ENCODE data around the gene SENP2. TPM values are rescaled to one million over a fixed set of nuclear protein-coding genes. Genes with fewer than 3 reads are reported as not detected.
"Not testable (repeated sequence)": the region's sequence is repeated elsewhere in the genome, so short reads cannot be mapped to it uniquely, and the experiment has no call there.

Gene SENP2
- polyA plus RNA-seq, 4 donors = 10.7 to 39.5 (median 12.1) TPM

DNA sequence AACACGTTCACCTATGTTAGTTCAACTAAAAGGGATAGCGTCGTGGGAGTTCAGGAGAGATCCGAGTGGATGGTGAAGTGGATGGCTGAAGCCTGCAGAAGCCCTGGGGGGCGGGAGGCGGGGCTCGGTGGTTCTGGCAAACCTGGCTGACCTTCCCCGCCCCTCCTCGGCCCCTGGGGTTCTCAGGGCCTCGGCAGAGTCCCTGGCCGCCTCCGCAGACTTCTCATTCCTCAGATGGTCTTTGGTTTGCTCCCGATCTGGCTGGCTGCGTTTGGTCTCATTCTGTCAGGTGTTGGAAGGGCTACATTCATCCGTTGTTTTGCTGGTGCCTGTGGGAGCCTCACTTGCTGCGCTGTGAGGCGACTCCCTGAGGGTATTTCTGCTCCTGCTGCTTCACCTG, 59.1 kb downstream of the SENP2 start:
- H3K9me3 ChIP-seq (ENCODE audit: control insufficient read depth in 2 of 2, insufficient read depth in 1 of 2, low read depth in 1 of 2, low read length in 1 of 2); FAIRE-seq; H3K4me3 ChIP-seq (ENCODE audit: low read depth in 1 of 3, low read length in 3 of 3); H3K27ac ChIP-seq (ENCODE audit: low read depth in 1 of 3, low read length in 2 of 3); H3K27me3 ChIP-seq (ENCODE audit: control insufficient read depth in 3 of 3, insufficient read depth in 3 of 3, low read length in 3 of 3); DNase-seq; H3K4me1 ChIP-seq (ENCODE audit: control insufficient read depth in 3 of 3, insufficient read depth in 2 of 3, low read depth in 1 of 3, low read length in 2 of 3): not testable (repeated sequence)
- peaks cover 0 to 68% (median 5%) of the 10 kb centered on the region in 3 donors for H3K36me3 ChIP-seq (ENCODE audit: control insufficient read depth in 3 of 3, insufficient read depth in 2 of 3, low read depth in 1 of 3, low read length in 3 of 3)
- WGBS, 3 donors = 84 to 89% (median 84%) methylated on average over 14 to 17 of the region's 17 CpGs

DNA sequence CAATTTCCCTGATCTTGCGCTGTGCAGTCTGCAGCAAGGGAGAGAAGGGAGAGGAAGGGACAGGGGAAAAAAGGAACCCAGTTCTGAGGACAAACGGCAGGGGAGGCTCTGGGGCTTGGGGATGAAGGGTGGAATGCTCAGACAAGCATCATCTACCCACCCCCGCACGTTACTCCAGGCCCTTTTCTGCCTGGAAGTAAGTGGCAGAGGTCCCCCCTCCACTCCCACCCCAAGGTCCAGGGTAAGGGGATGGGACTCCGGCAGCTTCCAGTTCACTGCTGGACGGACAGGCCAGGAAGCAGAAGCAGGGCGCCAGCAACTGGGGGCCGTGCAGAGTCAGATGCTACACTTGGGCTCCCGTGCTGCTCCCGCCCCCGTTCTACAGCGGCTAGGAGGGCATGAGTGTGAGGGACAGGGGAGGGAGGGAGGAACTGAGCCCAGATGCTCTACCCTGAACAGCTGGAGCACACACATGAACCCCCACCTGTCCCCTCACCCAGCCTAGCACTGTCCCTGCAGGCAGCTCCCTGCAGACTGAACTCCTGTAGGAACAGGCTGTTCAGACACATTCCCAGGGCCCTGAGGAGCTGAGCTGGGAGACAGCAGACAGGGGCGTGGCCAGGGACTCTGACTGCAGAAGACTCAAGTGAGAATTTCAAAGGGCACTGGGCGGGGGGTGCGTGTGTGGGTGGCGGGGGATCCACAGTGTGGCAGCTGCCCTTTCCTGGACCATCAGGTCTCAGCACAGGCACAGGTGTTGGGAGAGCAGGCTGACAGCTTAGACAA, 59.7 kb downstream of the SENP2 start:
- no peak overlapping the region for H3K27ac ChIP-seq (ENCODE audit: low read depth in 1 of 3, low read length in 2 of 3)
- no peak overlapping the region for H3K4me3 ChIP-seq (ENCODE audit: low read depth in 1 of 3, low read length in 3 of 3)
- no peaks in the 10 kb centered on the region for H3K27me3 ChIP-seq (ENCODE audit: control insufficient read depth in 3 of 3, insufficient read depth in 3 of 3, low read length in 3 of 3)
- peaks cover 0 to 72% (median 5%) of the 10 kb centered on the region in 3 donors for H3K36me3 ChIP-seq (ENCODE audit: control insufficient read depth in 3 of 3, insufficient read depth in 2 of 3, low read depth in 1 of 3, low read length in 3 of 3)
- FAIRE-seq = no peak
- no peaks in the 10 kb centered on the region for H3K4me1 ChIP-seq (ENCODE audit: control insufficient read depth in 3 of 3, insufficient read depth in 2 of 3, low read depth in 1 of 3, low read length in 2 of 3)
- H3K9me3 ChIP-seq (ENCODE audit: control insufficient read depth in 2 of 2, insufficient read depth in 1 of 2, low read depth in 1 of 2, low read length in 1 of 2) = no peaks in the 10 kb centered on the region
- no peak for DNase-seq
- 81 to 82% (median 81%) methylated on average over 13 to 16 of the region's 16 CpGs for WGBS, 3 donors

DNA sequence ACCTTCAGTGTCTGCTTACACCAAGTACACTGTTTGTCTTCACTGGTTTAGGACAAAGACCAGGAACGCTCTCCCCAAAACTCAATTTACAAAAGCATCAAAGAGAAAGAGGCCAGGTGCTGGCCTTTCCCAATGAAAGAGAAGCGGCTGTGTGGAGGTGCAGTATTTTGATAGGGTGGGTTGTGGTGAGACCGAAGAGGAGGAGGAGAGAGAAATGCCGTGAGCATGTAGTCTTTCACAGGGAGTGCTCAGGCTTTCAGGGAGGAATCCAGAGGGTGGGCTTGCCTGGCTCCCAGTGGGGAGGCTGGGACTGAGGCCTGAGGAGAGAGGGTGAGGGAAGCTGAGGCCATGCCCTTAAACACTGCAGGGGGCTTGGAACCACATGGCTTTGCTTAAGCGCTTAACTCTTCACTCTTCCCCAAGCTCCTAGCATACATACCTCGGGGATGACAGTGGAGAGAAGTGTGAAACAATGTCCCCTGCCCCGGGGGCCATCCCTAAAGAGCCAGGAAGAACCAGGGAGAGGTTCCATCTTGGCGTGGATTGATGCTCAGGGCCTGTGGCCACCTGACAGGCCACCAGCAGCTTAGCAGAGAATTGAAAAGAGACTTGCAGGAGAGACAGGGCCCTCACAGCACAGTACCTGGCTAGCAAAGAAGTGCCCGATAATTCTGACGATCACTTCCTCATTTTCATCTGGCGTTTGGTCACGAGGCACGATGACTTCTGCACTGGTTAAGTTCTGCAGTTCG, 60.5 kb downstream of the SENP2 start:
- DNase-seq = no peak
- Histone ChIP-seq H3K4me1 (ENCODE audit: control insufficient read depth in 3 of 3, insufficient read depth in 2 of 3, low read depth in 1 of 3, low read length in 2 of 3) (no peaks in the 10 kb centered on the region), H3K27ac (ENCODE audit: low read depth in 1 of 3, low read length in 2 of 3) (no peak overlapping the region), H3K27me3 (ENCODE audit: control insufficient read depth in 3 of 3, insufficient read depth in 3 of 3, low read length in 3 of 3) (no peaks in the 10 kb centered on the region), H3K4me3 (ENCODE audit: low read depth in 1 of 3, low read length in 3 of 3) (no peak overlapping the region), H3K9me3 (ENCODE audit: control insufficient read depth in 2 of 2, insufficient read depth in 1 of 2, low read depth in 1 of 2, low read length in 1 of 2) (no peaks in the 10 kb centered on the region), H3K36me3 (ENCODE audit: control insufficient read depth in 3 of 3, insufficient read depth in 2 of 3, low read depth in 1 of 3, low read length in 3 of 3) (peaks cover 0 to 77% (median 5%) of the 10 kb centered on the region in 3 donors)
- 77 to 84% (median 81%) methylated on average over 14 of the region's 14 CpGs for WGBS, 3 donors
- FAIRE-seq = no peak

DNA sequence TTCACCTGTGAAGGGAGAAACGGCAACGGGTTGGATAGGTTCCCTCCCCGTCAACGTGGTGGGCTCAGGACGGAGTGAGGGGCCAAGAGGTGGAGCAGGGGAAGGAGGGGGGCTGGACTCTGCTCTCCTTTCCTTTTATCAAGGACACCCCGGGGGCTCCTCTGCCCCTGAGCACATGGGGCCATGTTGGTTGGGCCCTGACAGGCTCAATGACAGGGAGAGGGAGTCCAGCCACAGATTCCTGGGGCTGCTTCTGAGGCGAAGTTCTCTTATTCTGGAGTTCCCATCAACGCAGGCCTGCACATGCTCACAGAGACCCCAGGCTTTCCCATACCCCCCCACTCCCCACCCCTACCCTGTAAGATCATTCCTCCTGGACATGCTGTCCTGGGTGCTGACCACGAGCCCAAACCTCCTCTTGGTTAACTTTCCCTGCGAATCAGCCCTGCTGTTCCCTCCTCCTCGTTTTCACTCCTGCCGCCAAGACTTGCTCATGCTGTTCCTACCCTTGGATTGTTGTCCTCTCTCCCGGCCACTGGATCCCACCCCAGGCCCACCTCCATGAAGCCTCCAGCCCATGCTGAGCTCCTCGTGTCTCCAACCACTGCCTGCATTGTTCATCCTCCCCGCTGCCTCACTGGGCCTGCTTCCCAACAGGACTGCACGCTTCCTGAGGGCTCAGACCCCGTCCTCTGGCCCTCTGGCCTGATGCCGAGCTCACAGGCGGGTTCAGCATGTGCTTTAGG, 61.2 kb downstream of the SENP2 start:
- DNase-seq = no peak
- Histone ChIP-seq H3K27ac (ENCODE audit: low read depth in 1 of 3, low read length in 2 of 3) (no peak overlapping the region), H3K27me3 (ENCODE audit: control insufficient read depth in 3 of 3, insufficient read depth in 3 of 3, low read length in 3 of 3) (no peaks in the 10 kb centered on the region), H3K4me3 (ENCODE audit: low read depth in 1 of 3, low read length in 3 of 3) (no peak overlapping the region), H3K36me3 (ENCODE audit: control insufficient read depth in 3 of 3, insufficient read depth in 2 of 3, low read depth in 1 of 3, low read length in 3 of 3) (peaks cover 0 to 82% (median 5%) of the 10 kb centered on the region in 3 donors), H3K9me3 (ENCODE audit: control insufficient read depth in 2 of 2, insufficient read depth in 1 of 2, low read depth in 1 of 2, low read length in 1 of 2) (no peaks in the 10 kb centered on the region), H3K4me1 (ENCODE audit: control insufficient read depth in 3 of 3, insufficient read depth in 2 of 3, low read depth in 1 of 3, low read length in 2 of 3) (no peaks in the 10 kb centered on the region)
- no peak for FAIRE-seq
- 87 to 90% (median 89%) methylated on average over 19 of the region's 19 CpGs for WGBS, 3 donors

DNA sequence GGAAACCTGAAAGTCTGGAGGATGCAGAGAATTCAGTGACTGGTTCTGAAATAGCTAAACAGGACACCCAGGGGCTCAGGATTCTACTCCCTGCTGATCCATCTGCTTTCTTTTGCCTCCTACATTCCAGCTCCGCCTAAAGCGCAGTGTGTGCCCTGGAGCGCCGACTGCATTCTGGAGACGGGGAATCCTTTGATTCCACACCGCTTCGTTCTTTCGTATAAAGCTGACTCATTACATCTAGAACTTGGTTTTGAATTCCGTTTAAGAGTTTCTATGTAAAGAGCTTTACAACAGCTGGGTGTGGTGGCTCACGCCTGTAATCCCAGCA, 61.8 kb downstream of the SENP2 start:
- peaks cover 0 to 84% (median 5%) of the 10 kb centered on the region in 3 donors for H3K36me3 ChIP-seq (ENCODE audit: control insufficient read depth in 3 of 3, insufficient read depth in 2 of 3, low read depth in 1 of 3, low read length in 3 of 3)

DNA sequence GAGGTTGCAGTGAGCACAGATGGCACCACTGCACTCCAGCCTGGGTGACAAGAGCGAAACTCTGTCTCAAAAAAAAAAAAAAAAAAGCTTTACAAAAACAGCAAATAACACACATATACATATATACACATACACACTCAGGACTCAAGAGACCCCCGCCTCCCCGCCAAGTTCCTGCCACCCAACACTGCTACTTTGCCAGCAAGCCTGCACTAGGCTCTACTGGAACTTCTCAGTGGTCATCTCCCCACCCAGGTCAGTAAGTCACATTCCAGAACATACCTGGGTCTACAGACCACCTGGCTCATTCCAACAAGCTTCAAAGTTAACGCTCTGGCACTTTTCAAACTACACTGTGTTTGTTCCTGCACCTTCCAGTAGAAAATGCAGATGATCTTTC, 62.3 kb downstream of the SENP2 start:
- no peaks in the 10 kb centered on the region for H3K4me1 ChIP-seq (ENCODE audit: control insufficient read depth in 3 of 3, insufficient read depth in 2 of 3, low read depth in 1 of 3, low read length in 2 of 3)
- no peaks in the 10 kb centered on the region for H3K27me3 ChIP-seq (ENCODE audit: control insufficient read depth in 3 of 3, insufficient read depth in 3 of 3, low read length in 3 of 3)
- FAIRE-seq (no peak), DNase-seq (no peak)
- H3K27ac ChIP-seq (ENCODE audit: low read depth in 1 of 3, low read length in 2 of 3) = no peak overlapping the region
- WGBS, 3 donors = 96 to 99% (median 96%) methylated on average over 3 to 4 of the region's 4 CpGs
- H3K4me3 ChIP-seq (ENCODE audit: low read depth in 1 of 3, low read length in 3 of 3) = no peak overlapping the region
- peaks cover 0 to 84% (median 5%) of the 10 kb centered on the region in 3 donors for H3K36me3 ChIP-seq (ENCODE audit: control insufficient read depth in 3 of 3, insufficient read depth in 2 of 3, low read depth in 1 of 3, low read length in 3 of 3)
- no peaks in the 10 kb centered on the region for H3K9me3 ChIP-seq (ENCODE audit: control insufficient read depth in 2 of 2, insufficient read depth in 1 of 2, low read depth in 1 of 2, low read length in 1 of 2)

More for the DNA sequence above, 61.8 kb downstream of the SENP2 start:
- no peak overlapping the region for H3K27ac ChIP-seq (ENCODE audit: low read depth in 1 of 3, low read length in 2 of 3)
- no peaks in the 10 kb centered on the region for H3K27me3 ChIP-seq (ENCODE audit: control insufficient read depth in 3 of 3, insufficient read depth in 3 of 3, low read length in 3 of 3)
- H3K4me3 ChIP-seq (ENCODE audit: low read depth in 1 of 3, low read length in 3 of 3) = no peak overlapping the region
- H3K4me1 ChIP-seq (ENCODE audit: control insufficient read depth in 3 of 3, insufficient read depth in 2 of 3, low read depth in 1 of 3, low read length in 2 of 3) = no peaks in the 10 kb centered on the region
- FAIRE-seq (no peak), DNase-seq (no peak)
- H3K9me3 ChIP-seq (ENCODE audit: control insufficient read depth in 2 of 2, insufficient read depth in 1 of 2, low read depth in 1 of 2, low read length in 1 of 2) = no peaks in the 10 kb centered on the region
- WGBS, 3 donors = 93 to 94% (median 94%) methylated on average over 10 of the region's 10 CpGs

DNA sequence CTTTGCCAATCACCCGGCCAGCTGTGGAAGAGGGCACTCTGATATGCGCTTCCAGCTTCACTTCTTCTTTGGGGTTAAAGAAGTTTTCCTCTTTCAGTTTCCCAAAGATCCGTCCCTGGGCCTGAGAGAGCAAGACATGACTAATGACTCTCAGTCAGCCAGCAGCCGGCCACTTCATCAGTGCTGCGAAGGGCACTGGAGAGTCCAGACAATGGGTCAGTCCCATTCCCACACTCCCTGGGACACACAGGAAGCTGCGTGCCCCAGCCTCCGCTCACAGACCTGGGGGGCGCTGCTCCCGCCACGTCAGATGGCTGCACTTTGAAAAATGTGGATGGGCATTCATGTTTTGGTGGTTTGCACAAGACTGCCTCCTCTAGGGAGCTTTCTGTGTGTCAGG, 63.3 kb downstream of the SENP2 start:
- DNase-seq (no peak), FAIRE-seq (no peak)
- Histone ChIP-seq H3K9me3 (ENCODE audit: control insufficient read depth in 2 of 2, insufficient read depth in 1 of 2, low read depth in 1 of 2, low read length in 1 of 2) (no peaks in the 10 kb centered on the region), H3K4me1 (ENCODE audit: control insufficient read depth in 3 of 3, insufficient read depth in 2 of 3, low read depth in 1 of 3, low read length in 2 of 3) (no peaks in the 10 kb centered on the region), H3K36me3 (ENCODE audit: control insufficient read depth in 3 of 3, insufficient read depth in 2 of 3, low read depth in 1 of 3, low read length in 3 of 3) (peaks cover 0 to 93% (median 5%) of the 10 kb centered on the region in 3 donors), H3K4me3 (ENCODE audit: low read depth in 1 of 3, low read length in 3 of 3) (no peak overlapping the region), H3K27ac (ENCODE audit: low read depth in 1 of 3, low read length in 2 of 3) (no peak overlapping the region), H3K27me3 (ENCODE audit: control insufficient read depth in 3 of 3, insufficient read depth in 3 of 3, low read length in 3 of 3) (no peaks in the 10 kb centered on the region)
- 81 to 95% (median 93%) methylated on average over 10 of the region's 10 CpGs for WGBS, 3 donors

DNA sequence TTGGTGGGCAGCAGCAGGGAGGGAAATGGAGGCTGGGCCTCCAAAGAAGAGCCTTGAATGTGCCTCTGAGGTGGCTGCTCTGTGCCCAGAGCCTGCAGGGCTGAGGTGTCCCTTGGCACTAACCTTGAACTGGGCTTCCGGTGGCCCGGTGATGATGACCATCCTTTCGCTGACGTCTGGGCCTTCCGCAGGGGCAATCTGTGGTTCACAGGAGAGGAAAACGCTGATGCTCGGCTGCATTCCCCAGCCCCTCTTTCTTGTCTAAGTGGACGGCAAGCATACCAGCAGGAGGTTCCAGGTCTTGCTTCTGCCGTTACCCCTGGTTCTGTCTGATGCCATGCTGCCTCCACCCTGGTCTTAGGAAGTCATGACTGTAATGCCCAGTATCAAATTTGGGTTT, 65.9 kb downstream of the SENP2 start:
- no peaks in the 10 kb centered on the region for H3K9me3 ChIP-seq (ENCODE audit: control insufficient read depth in 2 of 2, insufficient read depth in 1 of 2, low read depth in 1 of 2, low read length in 1 of 2)
- FAIRE-seq = no peak
- H3K4me3 ChIP-seq (ENCODE audit: low read depth in 1 of 3, low read length in 3 of 3) = no peak overlapping the region
- no peaks in the 10 kb centered on the region for H3K27me3 ChIP-seq (ENCODE audit: control insufficient read depth in 3 of 3, insufficient read depth in 3 of 3, low read length in 3 of 3)
- H3K4me1 ChIP-seq (ENCODE audit: control insufficient read depth in 3 of 3, insufficient read depth in 2 of 3, low read depth in 1 of 3, low read length in 2 of 3) = no peaks in the 10 kb centered on the region
- DNase-seq = no peak
- no peak overlapping the region for H3K27ac ChIP-seq (ENCODE audit: low read depth in 1 of 3, low read length in 2 of 3)
- 94 to 99% (median 99%) methylated on average over 9 of the region's 9 CpGs for WGBS, 3 donors
- H3K36me3 ChIP-seq (ENCODE audit: control insufficient read depth in 3 of 3, insufficient read depth in 2 of 3, low read depth in 1 of 3, low read length in 3 of 3) = peaks cover 0 to 95% (median 5%) of the 10 kb centered on the region in 3 donors

Data from small intestine (tissue), 7 donors.